HAP-1 (cell line): ENCODE results near the gene HS2ST1.

Source experiments
- DNase-seq, 2 experiments: peaks; one replicate each; pipeline ENCODE4 v3.0.0-alpha.2; 2016 to 2020; ENCODE audit warnings: low spot score in 2 of 2
- H3K27me3 ChIP-seq: fragments of 250-450 bp; sonication (Bioruptor Pico); 2 replicates; pipeline ENCODE4 v1.5.1; 2020; ENCODE audit warnings: low read depth, mild to moderate bottlenecking, moderate library complexity
- H3K36me3 ChIP-seq: fragments of 250-450 bp; sonication (Bioruptor Pico); replicated peaks from 2 replicates; pipeline ENCODE4 v1.5.1; 2020; ENCODE audit warnings: mild to moderate bottlenecking
- H3K4me1 ChIP-seq: fragments of 250-450 bp; sonication (Bioruptor Pico); 2 replicates; pipeline ENCODE4 v1.5.1; 2020; ENCODE audit warnings: mild to moderate bottlenecking
- H3K4me3 ChIP-seq: fragments of 250-450 bp; sonication (Bioruptor Pico); 2 replicates; pipeline ENCODE4 v1.5.1; 2020; ENCODE audit warnings: mild to moderate bottlenecking, moderate library complexity
- H3K9me3 ChIP-seq: fragments of 250-450 bp; sonication (Bioruptor Pico); 2 replicates; pipeline ENCODE4 v1.5.1; 2020; ENCODE audit warnings: mild to moderate bottlenecking, moderate library complexity
- in situ Hi-C: fragments of 300-500 bp; cut with MboI; formaldehyde crosslinking; loops from 3 replicates; pipeline ENCODE4 v1.14.3; 2020; ENCODE audit warnings: low sequenced_read_pairs, inconsistent platforms, mixed read lengths

The HS2ST1 gene

GRCh38 chr1:86913399-86913895, 988 bp upstream of the HS2ST1 start:
- Histone ChIP-seq H3K4me3 (peak overlapping the region; percentile 80), H3K36me3 (peaks cover 7% of the 10 kb centered on the region), H3K27me3 (no peaks in the 10 kb centered on the region), H3K4me1 (peaks cover 17% of the 10 kb centered on the region), H3K9me3 (no peaks in the 10 kb centered on the region)
- peak; percentile 11 to 50 for DNase-seq
- in situ Hi-C loops: no loop called here

- peak; percentile 99 to 100 for DNase-seq
- Histone ChIP-seq H3K27me3 (no peaks in the 10 kb centered on the region), H3K9me3 (no peaks in the 10 kb centered on the region), H3K36me3 (peaks cover 7% of the 10 kb centered on the region), H3K4me1 (peaks cover 17% of the 10 kb centered on the region), H3K4me3 (peak within 1 kb of the TSS; percentile 83)
- in situ Hi-C loops: no loop called here
These were observed 387 bp upstream of the HS2ST1 start, which contains the start of gene SELENOF for GRCh38 chr1:86913896-86914600. SELENOF (minus strand) TSS chr1:86914126; CDS start chr1:86914111, 15 bp downstream.

GRCh38 chr1:86914998-86915736, 732 bp downstream of the HS2ST1 start:
- H3K27me3 ChIP-seq: no peaks in the 10 kb centered on the region
- peak; percentile 45 to 66 for DNase-seq
- H3K36me3 ChIP-seq: peaks cover 7% of the 10 kb centered on the region
- in situ Hi-C loops: no loop called here
- no peaks in the 10 kb centered on the region for H3K9me3 ChIP-seq
- peak overlapping the region; percentile 83 for H3K4me3 ChIP-seq
- peaks cover 17% of the 10 kb centered on the region for H3K4me1 ChIP-seq

- in situ Hi-C loops: no loop called here
- Histone ChIP-seq H3K27me3 (no peaks in the 10 kb centered on the region), H3K36me3 (peaks cover 5% of the 10 kb centered on the region; the same call in 1 of the 2 replicates), H3K9me3 (no peaks in the 10 kb centered on the region), H3K4me1 (peaks cover 17% of the 10 kb centered on the region), H3K4me3 (peak overlapping the region; percentile 83)
- DNase-seq: no peak
These were observed 1.4 kb downstream of the HS2ST1 start for GRCh38 chr1:86915737-86916235.

GRCh38 chr1:86916752-86917151, 2.3 kb downstream of the HS2ST1 start:
- peak overlapping the region; percentile 83; the same call in 1 of the 2 replicates for H3K4me3 ChIP-seq
- in situ Hi-C loops: no loop called here
- peaks cover 17% of the 10 kb centered on the region for H3K4me1 ChIP-seq
- no peak for DNase-seq
- peaks cover 4% of the 10 kb centered on the region; the same call in 1 of the 2 replicates for H3K36me3 ChIP-seq
- no peaks in the 10 kb centered on the region for H3K27me3 ChIP-seq
- peaks cover 3% of the 10 kb centered on the region; the same call in 1 of the 2 replicates for H3K9me3 ChIP-seq

GRCh38 chr1:86922445-86922844, 8.0 kb downstream of the HS2ST1 start:
- Histone ChIP-seq H3K36me3 (no peaks in the 10 kb centered on the region; the same call in 1 of the 2 replicates), H3K4me1 (no peaks in the 10 kb centered on the region), H3K27me3 (no peaks in the 10 kb centered on the region), H3K4me3 (no peak overlapping the region), H3K9me3 (peaks cover 23% of the 10 kb centered on the region)
- DNase-seq: no peak
- in situ Hi-C loops: no loop called here

- in situ Hi-C loops: no loop called here
- H3K36me3 ChIP-seq: no peaks in the 10 kb centered on the region; the same call in 1 of the 2 replicates
- no peak for DNase-seq
- no peak overlapping the region for H3K4me3 ChIP-seq
- H3K27me3 ChIP-seq: no peaks in the 10 kb centered on the region
- peaks cover 23% of the 10 kb centered on the region for H3K9me3 ChIP-seq
- H3K4me1 ChIP-seq: no peaks in the 10 kb centered on the region
These were observed 10.0 kb downstream of the HS2ST1 start for GRCh38 chr1:86924324-86924960.

GRCh38 chr1:86925742-86926141, 11.3 kb downstream of the HS2ST1 start:
- no peak for DNase-seq
- no peaks in the 10 kb centered on the region; the same call in 1 of the 2 replicates for H3K36me3 ChIP-seq

GRCh38 chr1:86926883-86927282, 12.4 kb downstream of the HS2ST1 start:
- in situ Hi-C loops: no loop called here

More at GRCh38 chr1:86925742-86926141, 11.3 kb downstream of the HS2ST1 start:
- in situ Hi-C loops: no loop called here
- Histone ChIP-seq H3K4me3 (no peak overlapping the region), H3K9me3 (peaks cover 23% of the 10 kb centered on the region), H3K27me3 (no peaks in the 10 kb centered on the region), H3K4me1 (no peaks in the 10 kb centered on the region)

GRCh38 chr1:86928819-86929218, 14.4 kb downstream of the HS2ST1 start:
- peaks cover 11% of the 10 kb centered on the region for H3K4me1 ChIP-seq
- H3K4me3 ChIP-seq: no peak overlapping the region
- H3K27me3 ChIP-seq: no peaks in the 10 kb centered on the region
- in situ Hi-C loops: no loop called here
- DNase-seq: no peak
- H3K9me3 ChIP-seq: peaks cover 8% of the 10 kb centered on the region
- H3K36me3 ChIP-seq: no peaks in the 10 kb centered on the region

More at GRCh38 chr1:86926883-86927282, 12.4 kb downstream of the HS2ST1 start:
- Histone ChIP-seq H3K36me3 (no peaks in the 10 kb centered on the region), H3K9me3 (peaks cover 19% of the 10 kb centered on the region), H3K4me1 (no peaks in the 10 kb centered on the region), H3K4me3 (no peak overlapping the region), H3K27me3 (no peaks in the 10 kb centered on the region)
- DNase-seq: no peak

GRCh38 chr1:86933051-86933450, 18.6 kb downstream of the HS2ST1 start:
- peaks cover 18% of the 10 kb centered on the region for H3K4me1 ChIP-seq
- H3K4me3 ChIP-seq: no peak overlapping the region
- H3K36me3 ChIP-seq: no peaks in the 10 kb centered on the region
- in situ Hi-C loops: no loop called here
- H3K9me3 ChIP-seq: no peaks in the 10 kb centered on the region
- no peak for DNase-seq
- no peaks in the 10 kb centered on the region for H3K27me3 ChIP-seq

GRCh38 chr1:86933562-86934377, 19.3 kb downstream of the HS2ST1 start:
- no peak overlapping the region for H3K4me3 ChIP-seq
- H3K4me1 ChIP-seq: peaks cover 24% of the 10 kb centered on the region
- no peaks in the 10 kb centered on the region for H3K36me3 ChIP-seq
- in situ Hi-C loops: no loop called here
- no peaks in the 10 kb centered on the region for H3K27me3 ChIP-seq
- no peaks in the 10 kb centered on the region for H3K9me3 ChIP-seq
- DNase-seq: peak; percentile 51 to 83

- Histone ChIP-seq H3K27me3 (no peaks in the 10 kb centered on the region), H3K36me3 (no peaks in the 10 kb centered on the region), H3K9me3 (no peaks in the 10 kb centered on the region), H3K4me1 (peaks cover 38% of the 10 kb centered on the region), H3K4me3 (no peak overlapping the region)
- in situ Hi-C loops: no loop called here
- DNase-seq: no peak
These were observed 24.0 kb downstream of the HS2ST1 start for GRCh38 chr1:86938450-86938849.
